GM06990 (cell line): ENCODE results near the gene FHIT.

ENCODE experiments used
- DNase-seq: peaks from one replicate; pipeline ENCODE4 v3.0.0-alpha.2; 2011; ENCODE audit not compliant: insufficient read length; ENCODE audit errors: extremely low read depth
- H3K27me3 ChIP-seq: replicated peaks from 2 replicates; pipeline ENCODE4 v1.6.0; 2011; ENCODE audit warnings: low read length; ENCODE audit not compliant: control insufficient read depth, insufficient read depth
- H3K36me3 ChIP-seq: 2 replicates; pipeline ENCODE4 v1.5.1; 2011; ENCODE audit warnings: low read length; ENCODE audit not compliant: control insufficient read depth, insufficient read depth
- H3K4me3 ChIP-seq: replicated peaks from 2 replicates; pipeline ENCODE4 v1.5.1; 2011; ENCODE audit warnings: low read depth, mild to moderate bottlenecking, control low read depth, low read length
- TF ChIP-seq, protein P1 (sequence below): IDR thresholded peaks from 2 replicates; pipeline ENCODE4 v1.5.1; 2011; ENCODE audit warnings: low read length, control low read depth, mild to moderate bottlenecking, inconsistent platforms; ENCODE audit not compliant: insufficient read depth, poor library complexity, severe bottlenecking

The FHIT gene

DNA sequence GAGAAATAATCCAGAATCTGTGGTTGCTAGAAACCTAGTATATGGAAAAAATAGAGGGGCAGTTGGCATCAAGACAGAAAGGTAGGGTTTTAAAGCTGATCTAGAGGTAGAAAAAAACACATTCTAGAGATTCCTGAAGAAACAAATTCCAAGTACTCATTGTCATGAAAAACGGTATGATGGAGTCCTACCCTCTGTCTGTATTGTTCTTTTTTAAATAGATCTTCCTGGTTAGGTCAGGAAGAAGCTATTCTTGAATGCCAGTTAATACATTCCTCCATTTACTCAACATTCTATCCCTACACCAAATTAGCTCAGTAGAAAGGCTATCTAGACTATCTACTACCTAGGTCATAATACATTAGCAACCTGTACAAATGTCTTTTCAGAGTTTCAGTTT lies 364.7 kb downstream of the FHIT start:
- H3K27me3 ChIP-seq: no peaks in the 10 kb centered on the region
- TF ChIP-seq, protein P1, sequence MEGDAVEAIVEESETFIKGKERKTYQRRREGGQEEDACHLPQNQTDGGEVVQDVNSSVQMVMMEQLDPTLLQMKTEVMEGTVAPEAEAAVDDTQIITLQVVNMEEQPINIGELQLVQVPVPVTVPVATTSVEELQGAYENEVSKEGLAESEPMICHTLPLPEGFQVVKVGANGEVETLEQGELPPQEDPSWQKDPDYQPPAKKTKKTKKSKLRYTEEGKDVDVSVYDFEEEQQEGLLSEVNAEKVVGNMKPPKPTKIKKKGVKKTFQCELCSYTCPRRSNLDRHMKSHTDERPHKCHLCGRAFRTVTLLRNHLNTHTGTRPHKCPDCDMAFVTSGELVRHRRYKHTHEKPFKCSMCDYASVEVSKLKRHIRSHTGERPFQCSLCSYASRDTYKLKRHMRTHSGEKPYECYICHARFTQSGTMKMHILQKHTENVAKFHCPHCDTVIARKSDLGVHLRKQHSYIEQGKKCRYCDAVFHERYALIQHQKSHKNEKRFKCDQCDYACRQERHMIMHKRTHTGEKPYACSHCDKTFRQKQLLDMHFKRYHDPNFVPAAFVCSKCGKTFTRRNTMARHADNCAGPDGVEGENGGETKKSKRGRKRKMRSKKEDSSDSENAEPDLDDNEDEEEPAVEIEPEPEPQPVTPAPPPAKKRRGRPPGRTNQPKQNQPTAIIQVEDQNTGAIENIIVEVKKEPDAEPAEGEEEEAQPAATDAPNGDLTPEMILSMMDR: no peak
- H3K4me3 ChIP-seq: no peak overlapping the region
- no peaks in the 10 kb centered on the region for H3K36me3 ChIP-seq
- no peak for DNase-seq

DNA sequence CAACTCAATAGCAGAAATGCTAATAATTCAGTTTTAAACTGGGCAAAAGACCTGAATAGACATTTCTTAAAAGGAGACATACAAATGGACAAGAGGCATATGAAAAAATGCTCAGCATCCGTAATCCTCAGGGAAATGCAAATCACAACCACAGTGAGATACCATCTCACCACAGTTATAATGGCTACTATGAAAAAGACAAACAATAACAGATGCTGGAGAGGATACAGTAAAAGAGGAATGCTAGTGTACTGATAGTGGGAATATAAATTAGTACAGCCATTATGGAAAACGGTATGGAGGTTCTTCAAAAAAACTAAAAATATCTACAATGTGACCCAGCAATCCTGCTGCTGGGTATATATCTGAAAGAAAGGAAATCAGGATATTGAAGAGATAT lies 367.2 kb downstream of the FHIT start:
- TF ChIP-seq, protein P1: no peak
- DNase-seq: no peak

DNA sequence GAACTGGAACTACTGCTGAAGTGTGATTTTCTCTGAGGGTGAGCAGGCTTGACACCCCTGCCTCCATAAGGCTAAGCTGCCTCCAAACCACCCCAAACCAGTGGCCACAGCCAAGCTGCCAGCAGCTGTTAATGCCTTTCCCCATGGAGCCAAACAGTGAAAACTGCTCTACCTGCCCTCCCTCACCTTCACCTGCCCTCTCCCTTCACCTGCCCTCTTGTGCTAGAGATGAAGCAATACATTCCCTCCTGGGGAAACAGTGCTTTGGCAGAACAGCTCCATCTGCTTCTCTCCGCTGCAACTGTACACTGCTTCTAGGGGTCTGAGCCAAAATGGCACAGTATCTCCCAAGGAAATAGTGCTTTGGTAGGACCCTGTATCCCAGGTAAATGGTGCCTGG lies 374.1 kb downstream of the FHIT start:
- no peak overlapping the region for H3K4me3 ChIP-seq
- TF ChIP-seq, protein P1: no peak
- no peaks in the 10 kb centered on the region for H3K36me3 ChIP-seq
- H3K27me3 ChIP-seq: no peaks in the 10 kb centered on the region
- no peak for DNase-seq

More for the DNA sequence above, 367.2 kb downstream of the FHIT start:
- Histone ChIP-seq H3K4me3 (no peak overlapping the region), H3K27me3 (no peaks in the 10 kb centered on the region), H3K36me3 (no peaks in the 10 kb centered on the region)

DNA sequence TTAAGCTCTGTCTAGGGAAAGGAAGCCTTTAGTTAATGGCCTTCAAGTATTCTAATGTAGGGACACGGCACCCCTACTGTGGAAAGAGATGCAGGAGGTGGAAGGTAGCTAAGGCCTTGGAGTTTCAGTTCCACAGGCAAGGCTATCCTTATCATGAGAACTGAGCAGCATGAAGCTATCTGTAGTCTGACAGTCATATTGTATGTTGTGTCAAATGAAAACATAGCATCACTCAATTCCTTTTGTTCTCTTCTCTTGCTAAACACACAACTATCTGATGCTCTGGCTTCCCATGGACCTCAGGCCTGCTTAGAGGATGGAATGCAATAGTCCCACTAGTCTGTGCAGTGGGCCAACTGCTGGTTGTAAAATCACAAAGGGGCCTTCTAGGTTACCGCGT lies 380.9 kb downstream of the FHIT start:
- H3K4me3 ChIP-seq: no peak overlapping the region
- no peaks in the 10 kb centered on the region for H3K27me3 ChIP-seq
- TF ChIP-seq, protein P1: no peak

DNA sequence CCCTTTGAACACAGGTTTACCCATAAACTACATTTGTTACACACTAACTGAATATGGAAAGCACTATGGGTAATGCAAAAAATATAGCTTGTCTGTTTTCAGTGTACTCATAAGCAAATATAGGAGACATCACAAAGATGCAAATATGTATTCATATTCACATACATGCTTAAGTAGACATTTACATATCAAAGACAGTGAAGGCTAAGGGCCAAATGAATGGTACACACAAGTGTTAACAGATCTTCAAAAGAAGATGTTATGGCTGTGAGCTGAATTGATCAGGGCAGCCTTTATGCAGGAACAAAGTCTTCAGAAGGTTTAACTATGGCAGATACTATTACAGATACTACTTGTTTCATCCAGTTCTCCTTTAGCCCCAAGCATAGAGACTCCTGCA lies 384.1 kb downstream of the FHIT start:
- Histone ChIP-seq H3K27me3 (no peaks in the 10 kb centered on the region), H3K36me3 (no peaks in the 10 kb centered on the region), H3K4me3 (no peak overlapping the region)
- no peak for DNase-seq
- TF ChIP-seq, protein P1: no peak

More for the DNA sequence above, 380.9 kb downstream of the FHIT start:
- no peak for DNase-seq
- no peaks in the 10 kb centered on the region for H3K36me3 ChIP-seq
